H1 (cell line): Measurements from ENCODE around the gene RNF5. TPM values are rescaled to one million over a fixed set of nuclear protein-coding genes. Genes with fewer than 3 reads are reported as not detected.

Experiments
- CTCF ChIA-PET: fragments of 300-600 bp; sonication (Branson Sonifier 250); formaldehyde crosslinking; loops from one replicate; lab custom pipeline; 2021; ENCODE audit not compliant: partially characterized antibody; lab: Charles Lee
- POLR2A ChIA-PET: fragments of 300-600 bp; sonication (Branson Sonifier 250); formaldehyde crosslinking; loops from one replicate; lab custom pipeline; 2021; ENCODE audit warnings: inconsistent platforms; ENCODE audit not compliant: partially characterized antibody; lab: Charles Lee
- DNase-seq, 2 experiments: peaks; one replicate each; pipeline versions ENCODE4 v3.0.0 to v3.0.0-alpha.2; 2010 to 2022; ENCODE audit warnings: low spot score in 2 of 2, low read depth in 1 of 2, mixed read lengths in 1 of 2
- FAIRE-seq: peaks from 2 replicates; lab custom pipeline; 2011; peaks lifted over from hg19 to GRCh38; lab: Jason Lieb, UNC
- H2AFZ ChIP-seq: 2 replicates; pipeline ENCODE4 v1.8.1; 2012; ENCODE audit warnings: low read length, inconsistent platforms
- H2AK5ac ChIP-seq: 2 replicates; pipeline ENCODE4 v1.6.1; 2013; ENCODE audit warnings: low read depth, low read length
- H2BK120ac ChIP-seq: replicated peaks from 2 replicates; pipeline ENCODE3; 2013; ENCODE audit warnings: low read depth, low read length, inconsistent platforms
- H2BK12ac ChIP-seq: 2 replicates; pipeline ENCODE4 v1.6.1; 2013; ENCODE audit warnings: low read depth, low read length
- H2BK15ac ChIP-seq: 2 replicates; pipeline ENCODE4 v1.6.1; 2013; ENCODE audit warnings: low read length
- H2BK20ac ChIP-seq: 2 replicates; pipeline ENCODE4 v1.6.1; 2013; ENCODE audit warnings: low read length
- H2BK5ac ChIP-seq: 2 replicates; pipeline ENCODE4 v1.6.1; 2013; ENCODE audit warnings: low read depth, low read length
- H3K14ac ChIP-seq: 2 replicates; pipeline ENCODE4 v1.6.1; 2013; ENCODE audit warnings: inconsistent platforms; ENCODE audit not compliant: insufficient read length
- H3K18ac ChIP-seq: 2 replicates; pipeline ENCODE4 v1.6.1; 2013; ENCODE audit warnings: low read length; ENCODE audit errors: extremely low read depth
- H3K23ac ChIP-seq: 2 replicates; pipeline ENCODE4 v1.6.1; 2013; ENCODE audit warnings: inconsistent platforms; ENCODE audit not compliant: insufficient read length
- H3K23me2 ChIP-seq: 2 replicates; pipeline ENCODE4 v1.6.1; 2013; ENCODE audit warnings: low read depth, low read length
- H3K27ac ChIP-seq: 2 replicates; pipeline ENCODE4 v1.6.1; 2011; ENCODE audit warnings: low read depth, low read length, inconsistent platforms
- H3K27me3 ChIP-seq, 4 experiments: replicated peaks in 1 of 4; 1 replicate in 1 of 4; 2 replicates in 3 of 4; pipeline versions ENCODE4 v1.6.1 to v1.8.1; 2011 to 2013; ENCODE audit warnings: low read length in 3 of 4, mild to moderate bottlenecking in 3 of 4, inconsistent platforms in 2 of 4, mixed read lengths in 2 of 4, moderate library complexity in 1 of 4; ENCODE audit not compliant: control insufficient read depth in 3 of 4, insufficient read depth in 3 of 4; ENCODE audit errors: extremely low read depth in 1 of 4
- H3K36me3 ChIP-seq, 4 experiments: 2 replicates each; pipeline versions ENCODE4 v1.6.1 to v1.8.1; 2011 to 2013; ENCODE audit warnings: mild to moderate bottlenecking in 4 of 4, low read length in 3 of 4, moderate library complexity in 2 of 4, control low read depth in 1 of 4, inconsistent platforms in 1 of 4; ENCODE audit not compliant: insufficient read depth in 4 of 4, control insufficient read depth in 2 of 4
- H3K4ac ChIP-seq: replicated peaks from 2 replicates; pipeline ENCODE3; 2013; ENCODE audit warnings: low read length, low read depth, mixed read lengths, inconsistent platforms; ENCODE audit not compliant: insufficient read length
- H3K4me1 ChIP-seq, 4 experiments: replicated peaks in 1 of 4; 1 replicate in 1 of 4; 2 replicates in 3 of 4; pipeline versions ENCODE4 v1.6.1 to v1.8.1; 2011 to 2013; ENCODE audit warnings: low read length in 3 of 4, inconsistent platforms in 2 of 4, mixed read lengths in 1 of 4; ENCODE audit not compliant: insufficient read depth in 4 of 4, control insufficient read depth in 3 of 4
- H3K4me2 ChIP-seq, 2 experiments: 2 replicates each; pipeline versions ENCODE4 v1.6.1 to v1.8.1; 2011 to 2013; ENCODE audit warnings: low read depth in 2 of 2, low read length in 2 of 2, control low read depth in 1 of 2, inconsistent platforms in 1 of 2, mild to moderate bottlenecking in 1 of 2; ENCODE audit not compliant: insufficient read depth in 1 of 2
- H3K4me3 ChIP-seq, 4 experiments: fragments of 200-600, 300-600 bp in 1 of 4; sonication (generic), shearing (Covaris generic), sonication (Bioruptor Twin) in 1 of 4; 2 replicates each; pipeline versions ENCODE4 v1.5.1 to v1.8.1; 2011 to 2016; ENCODE audit warnings: low read length in 4 of 4, low read depth in 3 of 4, control low read depth in 2 of 4, inconsistent platforms in 2 of 4, mild to moderate bottlenecking in 2 of 4, mixed read lengths in 1 of 4, moderate library complexity in 1 of 4; ENCODE audit not compliant: insufficient read depth in 2 of 4; ENCODE audit errors: extremely low read depth in 1 of 4
- H3K56ac ChIP-seq: replicated peaks from 2 replicates; pipeline ENCODE3; 2013; ENCODE audit warnings: low read depth, mild to moderate bottlenecking, mixed read lengths, low read length, inconsistent platforms; ENCODE audit not compliant: insufficient read length
- H3K79me1 ChIP-seq: 2 replicates; pipeline ENCODE4 v1.6.1; 2013; ENCODE audit warnings: low read depth, low read length, control low read depth
- H3K79me2 ChIP-seq, 2 experiments: 2 replicates each; pipeline versions ENCODE4 v1.6.1 to v1.8.1; 2012 to 2013; ENCODE audit warnings: low read length in 2 of 2, mild to moderate bottlenecking in 2 of 2, inconsistent platforms in 1 of 2; ENCODE audit not compliant: insufficient read depth in 2 of 2, control insufficient read depth in 1 of 2
- H3K9ac ChIP-seq, 4 experiments: replicated peaks in 1 of 4; 1 replicate in 1 of 4; 2 replicates in 3 of 4; pipeline versions ENCODE4 v1.6.1 to v1.8.1; 2011 to 2013; ENCODE audit warnings: low read depth in 3 of 4, low read length in 3 of 4, control low read depth in 2 of 4, mild to moderate bottlenecking in 2 of 4, moderate library complexity in 2 of 4, inconsistent platforms in 1 of 4; ENCODE audit errors: extremely low read depth in 1 of 4
- H3K9me3 ChIP-seq, 2 experiments: 2 replicates each; pipeline versions ENCODE4 v1.6.1 to v1.8.1; 2012 to 2013; ENCODE audit warnings: mild to moderate bottlenecking in 2 of 2, moderate library complexity in 2 of 2, control low read depth in 1 of 2, inconsistent platforms in 1 of 2, low read depth in 1 of 2, low read length in 1 of 2, mixed read lengths in 1 of 2; ENCODE audit not compliant: insufficient read depth in 2 of 2
- H4K20me1 ChIP-seq, 2 experiments: replicated peaks in 1 of 2; 2 replicates each; pipeline versions ENCODE3 to v1.8.1; 2011 to 2013; ENCODE audit warnings: inconsistent platforms in 2 of 2, low read length in 2 of 2, mild to moderate bottlenecking in 1 of 2; ENCODE audit not compliant: insufficient read depth in 2 of 2, control insufficient read depth in 1 of 2
- H4K5ac ChIP-seq: 2 replicates; pipeline ENCODE4 v1.6.1; 2013; ENCODE audit warnings: low read length, low read depth, mixed read lengths, inconsistent platforms; ENCODE audit not compliant: insufficient read length
- H4K8ac ChIP-seq: 2 replicates; pipeline ENCODE4 v1.8.0; 2013; ENCODE audit warnings: mild to moderate bottlenecking, moderate library complexity, low read length, inconsistent platforms; ENCODE audit not compliant: insufficient read depth; ENCODE audit errors: extremely low read depth
- H4K91ac ChIP-seq: replicated peaks from 2 replicates; pipeline ENCODE3; 2013; ENCODE audit warnings: low read length, mixed read lengths, inconsistent platforms; ENCODE audit not compliant: insufficient read length
- BCL11A ChIP-seq, 2 experiments: IDR thresholded peaks; one replicate each; pipeline ENCODE4 v1.6.1; 2011; ENCODE audit warnings: low read depth in 2 of 2, low read length in 2 of 2, mild to moderate bottlenecking in 2 of 2
- CTCF ChIP-seq, 3 experiments: IDR thresholded peaks; 1 replicate in 2 of 3; 2 replicates in 1 of 3; pipeline versions ENCODE4 v1.5.1 to v1.6.1; 2011; ENCODE audit warnings: low read length in 3 of 3, mild to moderate bottlenecking in 3 of 3, inconsistent platforms in 2 of 3, low read depth in 1 of 3, moderate library complexity in 1 of 3; ENCODE audit not compliant: insufficient read depth in 1 of 3; ENCODE audit errors: control extremely low read depth in 1 of 3
- MAX ChIP-seq: IDR thresholded peaks from 2 replicates; pipeline ENCODE4 v1.6.1; 2012; ENCODE audit warnings: inconsistent platforms
- POLR2A ChIP-seq, 2 experiments: IDR thresholded peaks; 1 replicate in 1 of 2; 2 replicates in 1 of 2; pipeline ENCODE4 v1.6.1; 2011; ENCODE audit warnings: low read depth in 2 of 2, low read length in 2 of 2, mild to moderate bottlenecking in 2 of 2; ENCODE audit errors: control extremely low read depth in 1 of 2
- RXRA ChIP-seq: IDR thresholded peaks from 2 replicates; pipeline ENCODE4 v1.6.1; 2011; ENCODE audit warnings: low read depth, mild to moderate bottlenecking, low read length, moderate library complexity; ENCODE audit not compliant: insufficient read depth
- SAP30 ChIP-seq: fragments of 300-600 bp; sonication (generic); IDR thresholded peaks from 2 replicates; pipeline ENCODE4 v1.7.1; 2012; ENCODE audit warnings: low read length, moderate library complexity, mild to moderate bottlenecking, inconsistent platforms; ENCODE audit not compliant: insufficient read depth, insufficient replicate concordance
- SUZ12 ChIP-seq: fragments of 200-600 bp; sonication (generic); IDR thresholded peaks from 2 replicates; pipeline ENCODE4 v1.6.1; 2012; ENCODE audit warnings: mild to moderate bottlenecking, inconsistent platforms, low read length, moderate library complexity, mixed read lengths
- USF2 ChIP-seq: IDR thresholded peaks from 2 replicates; pipeline ENCODE4 v1.6.1; 2011; ENCODE audit warnings: low read length, improper control_type of control experiment
- WGBS, 2 experiments: shearing (Covaris generic) in 1 of 2; methylation state at CpG; one replicate each; pipeline versions ENCODE4 v1.1.6 to v1.1.7; 2013 to 2015; ENCODE audit warnings: low lambda C conversion rate in 2 of 2, mixed read lengths in 2 of 2, inconsistent platforms in 1 of 2, low coverage in 1 of 2, missing lambda C conversion rate in 1 of 2; ENCODE audit not compliant: insufficient replicate concordance in 2 of 2, insufficient coverage in 1 of 2, insufficient read length in 1 of 2; ENCODE audit errors: extremely low coverage in 1 of 2, missing lambda C conversion rate in 1 of 2; 5-methylcytosine and 5-hydroxymethylcytosine counted together
- polyA plus RNA-seq, 7 experiments: library from polyadenylated mRNA; depleted of rRNA in 3 of 7; stranded (reverse) in 5 of 7; unstranded in 2 of 7; fragments of >200 nt in 5 of 7; fragments of 200-250 nt in 2 of 7; gene quantifications; 1 replicate in 5 of 7; 2 replicates in 1 of 7; 4 replicates in 1 of 7; pipeline versions ENCODE4 v1.2.1 to v1.2.3, GENCODE V29; 2011 to 2013; ENCODE audit warnings: missing spikeins in 2 of 7, mixed read lengths in 2 of 7
- total RNA-seq: library from RNA; stranded (reverse); fragmentation: NEBNext Ultra II Directional; extraction: Animal tissue kit (Norgen Biotek cat#: 25700); gene quantifications from 2 replicates; pipeline ENCODE4 v1.2.1, GENCODE V29; 2021

Gene RNF5
- total and polyA plus RNA-seq, 2 of the 8 experiments (the other 6 are each of a cell fraction or from before 2014, with no cell fraction given): 90.0 to 158 TPM

- Histone ChIP-seq H3K9me3 (no peaks in the 10 kb centered on the region), H3K9ac (no peak overlapping the region), H3K27me3 (no peaks in the 10 kb centered on the region; a peak in 1 of 7 replicates), H4K91ac (no peak overlapping the region), H2BK12ac (no peak overlapping the region), H4K8ac (no peak overlapping the region; the same call in 1 of the 2 replicates), H3K4me2 (no peak overlapping the region), H2BK120ac (no peak overlapping the region), H2AK5ac (no peak overlapping the region), H3K79me1 (peaks cover 6% of the 10 kb centered on the region), H3K18ac (no peak overlapping the region), H2BK20ac (no peak overlapping the region), H3K56ac (no peak overlapping the region), H3K4me1 (peaks cover 0 to 9% (median 2%) of the 10 kb centered on the region in 4 experiments; a peak in 5 of 7 replicates), H3K23me2 (peaks cover 6% of the 10 kb centered on the region; the same call in 1 of the 2 replicates), H3K14ac (no peak overlapping the region), H2BK15ac (no peak overlapping the region), H3K79me2 (peaks cover 0 to 14% of the 10 kb centered on the region in 2 experiments; a peak in 2 of 4 replicates), H3K36me3 (peaks cover 6 to 45% (median 33%) of the 10 kb centered on the region in 4 experiments), H3K4me3 (no peak overlapping the region), H3K27ac (no peak overlapping the region), H2BK5ac (no peak overlapping the region), H3K23ac (no peak overlapping the region), H3K4ac (no peak overlapping the region), H2AFZ (no peak overlapping the region), H4K20me1 (peaks cover 0 to 3% of the 10 kb centered on the region in 2 experiments), H4K5ac (no peak overlapping the region)
- WGBS, 2 experiments: 87% methylated on average over 15 of the region's 15 CpGs; no CpG with 5 or more reads in 1 of the 2 experiments
- ChIA-PET CTCF (interaction anchor here (1.2 to 2.0 kb wide), 4 partner anchors 9 to 65 kb away, joined by 3 to 8 read pairs (median 4); partner anchors contain the start of gene EGFL8), POLR2A (interaction anchor here (1.8 to 7.9 kb wide), 2 partner anchors 9 to 17 kb away, joined by 11 to 194 read pairs; partner anchors contain the start of genes GPSM3 and PBX2)
- FAIRE-seq (no peak), DNase-seq (no peak)
- TF ChIP-seq MAX (no peak), RXRA (no peak), SAP30 (no peak), SUZ12 (no peak), USF2 (no peak), BCL11A (IDR thresholded peaks at IDR 0.05; ENCODE audit: low read depth in 2 of 2, low read length in 2 of 2) (no peak), POLR2A (IDR thresholded peaks at IDR 0.05; ENCODE audit: control extremely low read depth in 1 of 2, low read depth in 2 of 2, low read length in 2 of 2) (no peak), CTCF (IDR thresholded peaks at IDR 0.05; ENCODE audit: control extremely low read depth in 1 of 3, insufficient read depth in 1 of 3, low read depth in 1 of 3, low read length in 3 of 3) (no peak)
Measured at GRCh38 chr6:32183483-32184083, 5.4 kb downstream of the RNF5 start.
